ENCODE data around the gene MSS51. TPM values are rescaled to one million over a fixed set of nuclear protein-coding genes. Genes with fewer than 3 reads are reported as not detected.
"Not testable (repeated sequence)": the region's sequence is repeated elsewhere in the genome, so short reads cannot be mapped to it uniquely, and the experiment has no call there.

The MSS51 gene
- total and polyA plus RNA-seq, 5 donors from 2014 or later: 0.13 to 3.9 (median 0.14) TPM; not detected in 2

GRCh38 chr10:73406846-73407245 lies 26.5 kb downstream of the MSS51 start:
- H3K4me1 ChIP-seq (ENCODE audit: control insufficient read depth, insufficient read depth, low read length, poor library complexity, severe bottlenecking): peaks cover 17% of the 10 kb centered on the region
- peaks cover 3% of the 10 kb centered on the region for H3K36me3 ChIP-seq (ENCODE audit: control insufficient read depth, insufficient read depth, low read length)
- no peaks in the 10 kb centered on the region for H3K9me3 ChIP-seq (ENCODE audit: control insufficient read depth in 2 of 2, low read length in 2 of 2)
- peaks cover 34 to 82% (median 58%) of the 10 kb centered on the region in 4 donors for H3K4me1 Mint-ChIP-seq
- H3K4me3 ChIP-seq (ENCODE audit: low read depth, low read length): no peak overlapping the region
- no peak overlapping the region for H3K27ac ChIP-seq (ENCODE audit: insufficient read depth, low read length, poor library complexity, severe bottlenecking)
- H3K4me3 Mint-ChIP-seq: peak overlapping the region in 1 of 4 donors; percentile 13
- DNase-seq (no peak), ATAC-seq (ENCODE audit: low read depth in 2 of 2) (no peak)
- H3K9me3 Mint-ChIP-seq: no peaks in the 10 kb centered on the region
- no peak overlapping the region for H3K27ac Mint-ChIP-seq
- no peaks in the 10 kb centered on the region for H3K27me3 Mint-ChIP-seq
- no peaks in the 10 kb centered on the region for H3K27me3 ChIP-seq (ENCODE audit: control insufficient read depth, insufficient read depth, low read length)
- peaks cover 17% of the 10 kb centered on the region for H3K36me3 Mint-ChIP-seq

- no peak for ATAC-seq (ENCODE audit: low read depth in 2 of 2)
- no peaks in the 10 kb centered on the region for H3K27me3 ChIP-seq (ENCODE audit: control insufficient read depth, insufficient read depth, low read length)
- Mint-ChIP-seq H3K9me3 (no peaks in the 10 kb centered on the region), H3K4me3 (peak overlapping the region in 1 of 4 donors; percentile 5), H3K36me3 (peaks cover 12% of the 10 kb centered on the region), H3K4me1 (peaks cover 30 to 72% (median 48%) of the 10 kb centered on the region in 4 donors), H3K27ac (peak overlapping the region in 1 of 3 donors; percentile 48), H3K27me3 (no peaks in the 10 kb centered on the region)
- no peak overlapping the region for H3K27ac ChIP-seq (ENCODE audit: insufficient read depth, low read length, poor library complexity, severe bottlenecking)
- H3K4me1 ChIP-seq (ENCODE audit: control insufficient read depth, insufficient read depth, low read length, poor library complexity, severe bottlenecking): peaks cover 8% of the 10 kb centered on the region
- H3K36me3 ChIP-seq (ENCODE audit: control insufficient read depth, insufficient read depth, low read length): peaks cover 4% of the 10 kb centered on the region
- no peak for DNase-seq
- no peaks in the 10 kb centered on the region for H3K9me3 ChIP-seq (ENCODE audit: control insufficient read depth in 2 of 2, low read length in 2 of 2)
- H3K4me3 ChIP-seq (ENCODE audit: low read depth, low read length): no peak overlapping the region
These were observed 27.8 kb downstream of the MSS51 start for GRCh38 chr10:73405556-73405955.

- Histone ChIP-seq H3K9me3 (ENCODE audit: control insufficient read depth in 2 of 2, low read length in 2 of 2) (no peaks in the 10 kb centered on the region), H3K4me3 (ENCODE audit: low read depth, low read length) (no peak overlapping the region), H3K27ac (ENCODE audit: insufficient read depth, low read length, poor library complexity, severe bottlenecking) (no peak overlapping the region), H3K27me3 (ENCODE audit: control insufficient read depth, insufficient read depth, low read length) (no peaks in the 10 kb centered on the region), H3K36me3 (ENCODE audit: control insufficient read depth, insufficient read depth, low read length) (peaks cover 11% of the 10 kb centered on the region), H3K4me1 (ENCODE audit: control insufficient read depth, insufficient read depth, low read length, poor library complexity, severe bottlenecking) (no peaks in the 10 kb centered on the region)
- Mint-ChIP-seq H3K27me3 (no peaks in the 10 kb centered on the region), H3K27ac (peak overlapping the region in 1 of 3 donors; percentile 5), H3K4me3 (no peak overlapping the region), H3K36me3 (peaks cover 8% of the 10 kb centered on the region), H3K4me1 (peaks cover 25 to 66% (median 42%) of the 10 kb centered on the region in 4 donors), H3K9me3 (no peaks in the 10 kb centered on the region)
- DNase-seq (no peak), ATAC-seq (ENCODE audit: low read depth in 2 of 2) (no peak)
These were observed 28.7 kb downstream of the MSS51 start for GRCh38 chr10:73404690-73405089.

GRCh38 chr10:73401636-73402035 lies 31.7 kb downstream of the MSS51 start:
- H3K27ac ChIP-seq (ENCODE audit: insufficient read depth, low read length, poor library complexity, severe bottlenecking): no peak overlapping the region
- no peak overlapping the region for H3K4me3 ChIP-seq (ENCODE audit: low read depth, low read length)
- Mint-ChIP-seq H3K9me3 (no peaks in the 10 kb centered on the region), H3K36me3 (peaks cover 19% of the 10 kb centered on the region), H3K27ac (no peak overlapping the region), H3K4me3 (no peak overlapping the region), H3K27me3 (no peaks in the 10 kb centered on the region), H3K4me1 (peaks cover 5 to 44% (median 26%) of the 10 kb centered on the region in 4 donors)
- H3K36me3 ChIP-seq (ENCODE audit: control insufficient read depth, insufficient read depth, low read length): peaks cover 35% of the 10 kb centered on the region
- H3K4me1 ChIP-seq (ENCODE audit: control insufficient read depth, insufficient read depth, low read length, poor library complexity, severe bottlenecking): no peaks in the 10 kb centered on the region
- no peaks in the 10 kb centered on the region for H3K27me3 ChIP-seq (ENCODE audit: control insufficient read depth, insufficient read depth, low read length)
- no peaks in the 10 kb centered on the region for H3K9me3 ChIP-seq (ENCODE audit: control insufficient read depth in 2 of 2, low read length in 2 of 2)
- no peak for DNase-seq
- no peak for ATAC-seq (ENCODE audit: low read depth in 2 of 2)

- Histone ChIP-seq H3K27me3 (ENCODE audit: control insufficient read depth, insufficient read depth, low read length) (no peaks in the 10 kb centered on the region), H3K4me3 (ENCODE audit: low read depth, low read length) (no peak overlapping the region), H3K36me3 (ENCODE audit: control insufficient read depth, insufficient read depth, low read length) (peaks cover 56% of the 10 kb centered on the region), H3K27ac (ENCODE audit: insufficient read depth, low read length, poor library complexity, severe bottlenecking) (no peak overlapping the region), H3K4me1 (ENCODE audit: control insufficient read depth, insufficient read depth, low read length, poor library complexity, severe bottlenecking) (no peaks in the 10 kb centered on the region), H3K9me3 (ENCODE audit: control insufficient read depth in 2 of 2, low read length in 2 of 2) (peaks cover 0 to 3% of the 10 kb centered on the region in 2 experiments)
- Mint-ChIP-seq H3K4me1 (peaks cover 0 to 23% (median 14%) of the 10 kb centered on the region in 4 donors), H3K36me3 (peaks cover 32% of the 10 kb centered on the region), H3K27me3 (no peaks in the 10 kb centered on the region), H3K9me3 (no peaks in the 10 kb centered on the region), H3K4me3 (no peak overlapping the region), H3K27ac (peak overlapping the region in 1 of 3 donors; percentile 56)
- DNase-seq (no peak), ATAC-seq (ENCODE audit: low read depth in 2 of 2) (no peak)
These were observed 34.3 kb downstream of the MSS51 start for GRCh38 chr10:73399063-73399462.

GRCh38 chr10:73398024-73398423 lies 35.3 kb downstream of the MSS51 start:
- no peak overlapping the region for H3K27ac ChIP-seq (ENCODE audit: insufficient read depth, low read length, poor library complexity, severe bottlenecking)
- Mint-ChIP-seq H3K4me3 (no peak overlapping the region), H3K27me3 (no peaks in the 10 kb centered on the region), H3K4me1 (peaks cover 0 to 19% (median 8%) of the 10 kb centered on the region in 4 donors), H3K27ac (no peak overlapping the region), H3K9me3 (no peaks in the 10 kb centered on the region), H3K36me3 (peaks cover 40% of the 10 kb centered on the region)
- H3K4me1 ChIP-seq (ENCODE audit: control insufficient read depth, insufficient read depth, low read length, poor library complexity, severe bottlenecking): no peaks in the 10 kb centered on the region
- H3K4me3 ChIP-seq (ENCODE audit: low read depth, low read length): no peak overlapping the region
- H3K27me3 ChIP-seq (ENCODE audit: control insufficient read depth, insufficient read depth, low read length): no peaks in the 10 kb centered on the region
- DNase-seq: no peak
- peaks cover 0 to 3% of the 10 kb centered on the region in 2 experiments for H3K9me3 ChIP-seq (ENCODE audit: control insufficient read depth in 2 of 2, low read length in 2 of 2)
- no peak for ATAC-seq (ENCODE audit: low read depth in 2 of 2)
- H3K36me3 ChIP-seq (ENCODE audit: control insufficient read depth, insufficient read depth, low read length): peaks cover 58% of the 10 kb centered on the region

- ATAC-seq (ENCODE audit: low read depth in 2 of 2); H3K9me3 Mint-ChIP-seq; H3K4me3 ChIP-seq (ENCODE audit: low read depth, low read length); H3K4me3 Mint-ChIP-seq; H3K27ac Mint-ChIP-seq; DNase-seq; H3K9me3 ChIP-seq (ENCODE audit: control insufficient read depth in 2 of 2, low read length in 2 of 2); H3K4me1 ChIP-seq (ENCODE audit: control insufficient read depth, insufficient read depth, low read length, poor library complexity, severe bottlenecking); H3K27me3 Mint-ChIP-seq; H3K27ac ChIP-seq (ENCODE audit: insufficient read depth, low read length, poor library complexity, severe bottlenecking); H3K27me3 ChIP-seq (ENCODE audit: control insufficient read depth, insufficient read depth, low read length): not testable (repeated sequence)
- peaks cover 67% of the 10 kb centered on the region for H3K36me3 ChIP-seq (ENCODE audit: control insufficient read depth, insufficient read depth, low read length)
- peaks cover 4 to 20% (median 8%) of the 10 kb centered on the region in 4 donors for H3K4me1 Mint-ChIP-seq
- peaks cover 50% of the 10 kb centered on the region for H3K36me3 Mint-ChIP-seq
These were observed 39.0 kb downstream of the MSS51 start for GRCh38 chr10:73394325-73394724.

GRCh38 chr10:73388228-73388627 lies 45.1 kb downstream of the MSS51 start:
- DNase-seq (no peak), ATAC-seq (ENCODE audit: low read depth in 2 of 2) (no peak)
- Histone ChIP-seq H3K9me3 (ENCODE audit: control insufficient read depth in 2 of 2, low read length in 2 of 2) (no peaks in the 10 kb centered on the region), H3K27ac (ENCODE audit: insufficient read depth, low read length, poor library complexity, severe bottlenecking) (no peak overlapping the region), H3K4me1 (ENCODE audit: control insufficient read depth, insufficient read depth, low read length, poor library complexity, severe bottlenecking) (no peaks in the 10 kb centered on the region), H3K36me3 (ENCODE audit: control insufficient read depth, insufficient read depth, low read length) (peaks cover 73% of the 10 kb centered on the region), H3K27me3 (ENCODE audit: control insufficient read depth, insufficient read depth, low read length) (no peaks in the 10 kb centered on the region), H3K4me3 (ENCODE audit: low read depth, low read length) (no peak overlapping the region)
- Mint-ChIP-seq H3K4me3 (no peak overlapping the region), H3K9me3 (no peaks in the 10 kb centered on the region), H3K36me3 (peaks cover 34% of the 10 kb centered on the region), H3K27me3 (no peaks in the 10 kb centered on the region), H3K4me1 (peaks cover 0 to 14% (median 6%) of the 10 kb centered on the region in 4 donors), H3K27ac (no peak overlapping the region)

Data from CD4-positive, CD25-positive, alpha-beta regulatory T cell (primary cell).